GM12878 (cell line): ENCODE measurements around the gene PALLD. TPM values are rescaled to one million over a fixed set of nuclear protein-coding genes. Genes with fewer than 3 reads are reported as not detected.

Source experiments
- ATAC-seq: fragments of 200-7000 bp; cut with Tn5 transposase; 3 replicates; pipeline ENCODE4 v1.9.1; 2020; ENCODE audit warnings: mild to moderate bottlenecking, moderate library complexity
- BruUV-seq: library from RNA; stranded (reverse); fragments of 400-500 nt; replicated peaks from 2 replicates; lab custom pipeline; 2021; lab: Mats Ljungman, UMichigan
- CTCF ChIA-PET: fragments of 300-600 bp; sonication (Branson Sonifier 250); formaldehyde crosslinking; extraction: SDS; loops from one replicate; lab custom pipeline; 2021; ENCODE audit warnings: inconsistent platforms; lab: Yijun Ruan, JAX
- POLR2A ChIA-PET: fragments of 350-600 bp; formaldehyde crosslinking; extraction: SDS; loops from one replicate; lab custom pipeline; 2021; ENCODE audit warnings: inconsistent platforms; lab: Charles Lee
- RAD21 ChIA-PET: fragments of 300-600 bp; sonication (Branson Sonifier 250); formaldehyde crosslinking; loops from one replicate; lab custom pipeline; 2023; ENCODE audit warnings: antibody characterized with exemption; ENCODE audit not compliant: unreplicated experiment; lab: Charles Lee
- SMC1A ChIA-PET: fragments of 300-600 bp; sonication (Branson Sonifier 250); formaldehyde crosslinking; loops from one replicate; lab custom pipeline; 2023; ENCODE audit not compliant: unreplicated experiment, uncharacterized antibody; lab: Charles Lee
- DNase-seq: peaks from one replicate; pipeline ENCODE4 v3.0.0-alpha.2; 2011; ENCODE audit warnings: low read depth, low spot score
- FAIRE-seq: peaks from 3 replicates; lab custom pipeline; 2011; peaks lifted over from hg19 to GRCh38; lab: Jason Lieb, UNC
- H2AFZ ChIP-seq: 2 replicates; pipeline ENCODE4 v1.6.0; 2011; ENCODE audit warnings: low read depth, low read length, control low read depth; ENCODE audit not compliant: control insufficient read depth
- H3K27ac ChIP-seq: 2 replicates; pipeline ENCODE4 v1.5.1; 2011; ENCODE audit warnings: control low read depth; ENCODE audit not compliant: control insufficient read depth, insufficient read depth
- H3K27me3 ChIP-seq, 2 experiments: replicated peaks in 1 of 2; 2 replicates each; pipeline versions ENCODE4 v1.6.0 to v1.6.1; 2011; ENCODE audit warnings: low read length in 1 of 2; ENCODE audit not compliant: control insufficient read depth in 2 of 2, insufficient read depth in 2 of 2
- H3K36me3 ChIP-seq, 2 experiments: 2 replicates each; pipeline ENCODE4 v1.5.1; 2011; ENCODE audit warnings: low read length in 1 of 2; ENCODE audit not compliant: control insufficient read depth in 2 of 2, insufficient read depth in 2 of 2
- H3K4me1 ChIP-seq: 2 replicates; pipeline ENCODE4 v1.6.1; 2011; ENCODE audit warnings: mild to moderate bottlenecking, low read length, moderate library complexity, mixed read lengths; ENCODE audit not compliant: control insufficient read depth, insufficient read depth
- H3K4me2 ChIP-seq: 2 replicates; pipeline ENCODE4 v1.6.0; 2011; ENCODE audit warnings: control low read depth; ENCODE audit not compliant: control insufficient read depth, insufficient read depth
- H3K4me3 ChIP-seq: fragments of 200-600 bp; sonication (generic); 2 replicates; pipeline ENCODE4 v1.5.1; 2016
- H3K79me2 ChIP-seq: 2 replicates; pipeline ENCODE4 v1.6.0; 2011; ENCODE audit warnings: low read length; ENCODE audit not compliant: control insufficient read depth, insufficient read depth
- H3K9ac ChIP-seq: 2 replicates; pipeline ENCODE4 v1.8.0; 2011; ENCODE audit warnings: low read length, control low read depth, mixed read lengths; ENCODE audit not compliant: control insufficient read depth, insufficient read depth
- H3K9me3 ChIP-seq: replicated peaks from 3 replicates; pipeline ENCODE4 v1.5.1; 2011; ENCODE audit warnings: mild to moderate bottlenecking, low read length; ENCODE audit not compliant: control insufficient read depth, insufficient read depth
- H4K20me1 ChIP-seq: 2 replicates; pipeline ENCODE4 v1.6.0; 2011; ENCODE audit not compliant: control insufficient read depth, insufficient read depth
- CREM ChIP-seq: IDR thresholded peaks from 2 replicates; pipeline ENCODE4 v1.6.1; 2014; ENCODE audit warnings: antibody characterized with exemption, low read depth
- PAX5 ChIP-seq: IDR thresholded peaks from 2 replicates; pipeline ENCODE4 v1.6.1; 2011; ENCODE audit warnings: low read depth, low read length, borderline replicate concordance
- SIX5 ChIP-seq: IDR thresholded peaks from 2 replicates; pipeline ENCODE4 v1.6.1; 2011; ENCODE audit warnings: mild to moderate bottlenecking, low read depth, low read length, moderate library complexity; ENCODE audit not compliant: severe bottlenecking
- SKIL ChIP-seq: fragments of 450-650 bp; IDR thresholded peaks from 2 replicates; pipeline ENCODE4 v1.6.1; 2017; ENCODE audit warnings: mild to moderate bottlenecking, low read depth, inconsistent platforms; ENCODE audit not compliant: poor library complexity, severe bottlenecking
- STAT1 ChIP-seq: fragments of 450-650 bp; conservative IDR thresholded peaks from 2 replicates; pipeline ENCODE4 v1.6.1; 2014; ENCODE audit warnings: antibody characterized with exemption, mild to moderate bottlenecking
- TARDBP ChIP-seq: IDR thresholded peaks from 2 replicates; pipeline ENCODE4 v1.6.1; 2016; ENCODE audit warnings: borderline replicate concordance
- WGBS: methylation state at CpG from one replicate; pipeline ENCODE4 v1.1.6; 2016; ENCODE audit warnings: low lambda C conversion rate; ENCODE audit not compliant: insufficient replicate concordance, insufficient coverage; ENCODE audit errors: missing lambda C conversion rate; 5-methylcytosine and 5-hydroxymethylcytosine counted together
- in situ Hi-C: fragments of 300-500 bp; cut with MboI; formaldehyde crosslinking; loops from 9 replicates; pipeline ENCODE4 v1.14.3; 2018; ENCODE audit warnings: mixed read lengths
- intact Hi-C: fragments of 100-400 bp; cut with micrococcal nuclease; formaldehyde crosslinking; loops from one replicate; pipeline ENCODE4 v1.14.2; 2022; ENCODE audit not compliant: unreplicated experiment
- polyA plus RNA-seq, 11 experiments: library from polyadenylated mRNA; depleted of rRNA in 4 of 11; unstranded in 6 of 11; stranded (reverse) in 5 of 11; fragments of >200 nt; fragmentation: Nextera tagmentation in 4 of 11; fragmentation: Illumina TruSeq in 1 of 11; extraction: Ambion mirVana in 4 of 11; extraction: Trizol in 1 of 11; gene quantifications; 1 replicate in 1 of 11; 2 replicates in 10 of 11; pipeline versions ENCODE4 v1.2.1 to v1.2.3, GENCODE V29; 2011 to 2016; ENCODE audit warnings: inconsistent platforms in 2 of 11, missing spikeins in 2 of 11, low read depth in 1 of 11
- total RNA-seq, 4 experiments: library from RNA; depleted of rRNA in 3 of 4; stranded (reverse); fragments of >200 nt in 3 of 4; fragmentation: Illumina TruSeq in 1 of 4; extraction: Trizol in 1 of 4; gene quantifications; 2 replicates each; pipeline versions ENCODE4 v1.2.1 to v1.2.3, GENCODE V29; 2013 to 2021

Gene PALLD
- total and polyA plus RNA-seq, 10 of the 15 experiments (the other 5 are each of a cell fraction or from before 2014, with no cell fraction given), result 1.0 to 7.7 (median 1.7) TPM

- intact Hi-C loops, result no loop called here
- RAD21 ChIA-PET, result no interaction called here
These were observed 38.8 kb downstream of the PALLD start for GRCh38 chr4:168535689-168536088.

More at GRCh38 chr4:168535689-168536088, 38.8 kb downstream of the PALLD start:
- no peak overlapping the region for H3K27ac ChIP-seq
- no peaks in the 10 kb centered on the region for H3K9me3 ChIP-seq
- ChIA-PET CTCF (no interaction called here), SMC1A (no interaction called here)
- no peak for ATAC-seq
- in situ Hi-C loops, result no loop called here
- H3K4me2 ChIP-seq, result no peak overlapping the region
- no peaks in the 10 kb centered on the region for H3K36me3 ChIP-seq
- H3K79me2 ChIP-seq, result no peaks in the 10 kb centered on the region
- no peak for TF ChIP-seq PAX5
- TF ChIP-seq STAT1, result no peak
- TF ChIP-seq TARDBP, result no peak
- no peak for TF ChIP-seq CREM
- TF ChIP-seq SKIL, result no peak
- TF ChIP-seq SIX5, result no peak
- TF ChIP-seq, all 136 proteins: peak for 0
- Histone ChIP-seq H3K4me3 (no peak overlapping the region), H3K4me1 (no peaks in the 10 kb centered on the region), H3K27me3 (no peaks in the 10 kb centered on the region; a peak in 1 of 4 replicates), H3K9ac (no peak overlapping the region), H2AFZ (no peak overlapping the region), H4K20me1 (no peaks in the 10 kb centered on the region)
- FAIRE-seq (no peak), DNase-seq (no peak)
- no TSS peak for BruUV-seq
- POLR2A ChIA-PET, result no interaction called here
- WGBS, result 25% methylated on average over 5 of the region's 5 CpGs
